ENCODE data around the gene CAV2.

- TF ChIP-seq JUN (CRISPR knock-in tag; IDR thresholded peaks at IDR 0.05) (no peak), ATF3 (CRISPR knock-in tag; IDR thresholded peaks at IDR 0.05) (no peak), TOPORS (CRISPR knock-in tag; IDR thresholded peaks at IDR 0.05) (no peak), TERF1 (CRISPR knock-in tag; IDR thresholded peaks at IDR 0.05) (no peak), ZNF432 (CRISPR knock-in tag; IDR thresholded peaks at IDR 0.05; ENCODE audit: borderline replicate concordance) (no peak), SUZ12 (IDR thresholded peaks at IDR 0.05; ENCODE audit: low read depth, low read length) (no peak), ZFP37 (CRISPR knock-in tag; IDR thresholded peaks at IDR 0.05; ENCODE audit: borderline replicate concordance) (no peak), JUND (CRISPR knock-in tag; IDR thresholded peaks at IDR 0.05) (no peak)
- TF ChIP-seq, protein P1, sequence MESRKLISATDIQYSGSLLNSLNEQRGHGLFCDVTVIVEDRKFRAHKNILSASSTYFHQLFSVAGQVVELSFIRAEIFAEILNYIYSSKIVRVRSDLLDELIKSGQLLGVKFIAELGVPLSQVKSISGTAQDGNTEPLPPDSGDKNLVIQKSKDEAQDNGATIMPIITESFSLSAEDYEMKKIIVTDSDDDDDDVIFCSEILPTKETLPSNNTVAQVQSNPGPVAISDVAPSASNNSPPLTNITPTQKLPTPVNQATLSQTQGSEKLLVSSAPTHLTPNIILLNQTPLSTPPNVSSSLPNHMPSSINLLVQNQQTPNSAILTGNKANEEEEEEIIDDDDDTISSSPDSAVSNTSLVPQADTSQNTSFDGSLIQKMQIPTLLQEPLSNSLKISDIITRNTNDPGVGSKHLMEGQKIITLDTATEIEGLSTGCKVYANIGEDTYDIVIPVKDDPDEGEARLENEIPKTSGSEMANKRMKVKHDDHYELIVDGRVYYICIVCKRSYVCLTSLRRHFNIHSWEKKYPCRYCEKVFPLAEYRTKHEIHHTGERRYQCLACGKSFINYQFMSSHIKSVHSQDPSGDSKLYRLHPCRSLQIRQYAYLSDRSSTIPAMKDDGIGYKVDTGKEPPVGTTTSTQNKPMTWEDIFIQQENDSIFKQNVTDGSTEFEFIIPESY (CRISPR knock-in tag; IDR thresholded peaks at IDR 0.05): no peak
Measured at GRCh38 chr7:116526897-116527296, 27.4 kb downstream of the CAV2 start.

Data from HepG2 (cell line).